NCI-H1105 treated with DMSO at 0.1 percent for 48 hours (cell line): ENCODE results near the gene EHMT1.
"Not testable (repeated sequence)": the region's sequence is repeated elsewhere in the genome, so short reads cannot be mapped to it uniquely, and the experiment has no call there.

Source experiments
- DNase-seq: peaks from one replicate; lab custom pipeline; 2025; lab: John Stamatoyannopoulos, UW

Gene EHMT1

DNA sequence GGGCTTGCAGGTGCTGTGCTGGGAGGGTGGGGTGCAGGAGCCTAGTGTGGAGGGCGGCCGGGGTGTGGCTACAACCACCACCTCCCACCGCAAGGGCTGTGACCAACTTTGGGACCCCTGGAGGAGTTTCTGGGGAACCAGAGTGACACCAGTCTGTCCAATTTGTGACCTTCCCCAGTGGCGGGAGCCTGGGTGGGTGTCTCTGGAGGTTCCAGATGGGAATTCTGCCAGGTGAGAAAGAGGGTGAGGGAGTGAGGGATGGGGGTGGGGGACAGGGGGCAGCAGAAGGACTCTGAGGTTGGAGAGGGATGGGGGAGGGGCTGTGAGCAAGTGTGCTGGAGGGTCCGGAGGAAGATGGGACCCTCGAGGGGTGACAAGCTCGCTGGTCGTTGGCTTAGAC, 254.6 kb downstream of the EHMT1 start:
- DNase-seq = no peak

DNA sequence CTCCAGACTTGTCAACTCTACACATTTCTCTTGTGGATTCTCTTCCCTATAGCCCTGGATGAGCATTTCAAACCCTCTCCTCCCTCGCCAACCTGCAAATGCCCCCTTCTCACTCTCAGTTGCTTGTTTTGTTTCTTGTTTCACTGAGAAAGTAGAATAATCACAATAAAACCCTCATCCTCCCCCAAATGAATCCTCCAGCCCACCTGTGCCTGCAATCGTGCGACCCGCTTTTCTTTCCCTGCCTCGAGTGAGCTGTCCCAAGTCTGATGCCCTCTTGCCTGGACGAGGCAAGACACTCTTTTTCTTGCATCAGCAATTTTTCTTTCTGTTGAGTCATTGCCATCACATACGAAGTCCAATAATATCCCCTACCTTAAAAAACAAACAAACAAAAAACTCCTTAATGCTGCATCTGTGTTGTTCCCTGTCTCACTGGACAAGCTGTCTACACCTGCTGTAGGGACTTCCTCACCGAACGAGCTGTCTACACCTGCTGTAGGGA, 255.1 kb downstream of the EHMT1 start:
- no peak for DNase-seq

DNA sequence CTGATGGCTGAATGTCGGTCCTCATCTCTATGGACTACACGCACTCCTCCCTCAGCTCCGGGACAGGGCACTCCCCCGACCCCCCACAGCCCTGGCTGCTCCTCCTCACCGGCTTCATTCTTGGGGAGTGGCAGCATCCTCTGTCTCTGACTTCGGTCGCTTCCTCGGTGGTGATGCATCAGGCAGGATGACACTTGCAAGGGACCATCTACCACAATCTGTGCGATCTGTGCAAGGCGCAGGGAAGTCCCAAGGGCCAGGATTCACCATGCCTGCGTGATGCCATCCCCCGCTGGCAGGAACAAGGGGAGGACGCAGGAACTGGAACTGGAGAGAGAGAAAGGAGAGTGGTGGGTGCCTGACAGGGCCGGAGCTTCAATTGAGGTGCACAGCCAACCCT, 256.5 kb downstream of the EHMT1 start:
- DNase-seq = no peak

DNA sequence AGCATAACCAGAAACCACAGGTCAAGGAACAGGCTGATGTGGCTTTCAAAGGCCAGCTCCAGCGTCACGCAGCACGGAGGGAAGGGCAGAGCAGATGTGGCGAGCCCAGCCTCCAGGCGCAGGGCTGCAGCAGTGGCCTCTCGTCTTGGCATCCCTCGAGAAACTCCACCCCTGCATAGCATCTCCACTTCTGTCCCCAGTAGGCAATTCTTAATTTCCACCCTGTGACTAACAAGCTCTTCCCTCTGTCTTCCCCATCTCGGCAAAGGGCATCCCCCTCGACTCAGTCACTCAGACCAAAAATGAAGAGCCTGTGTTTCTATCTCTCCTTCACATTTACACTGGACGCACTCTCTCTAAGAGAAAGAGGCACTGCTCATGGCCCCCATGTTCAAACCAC, 257.0 kb downstream of the EHMT1 start:
- no peak for DNase-seq

DNA sequence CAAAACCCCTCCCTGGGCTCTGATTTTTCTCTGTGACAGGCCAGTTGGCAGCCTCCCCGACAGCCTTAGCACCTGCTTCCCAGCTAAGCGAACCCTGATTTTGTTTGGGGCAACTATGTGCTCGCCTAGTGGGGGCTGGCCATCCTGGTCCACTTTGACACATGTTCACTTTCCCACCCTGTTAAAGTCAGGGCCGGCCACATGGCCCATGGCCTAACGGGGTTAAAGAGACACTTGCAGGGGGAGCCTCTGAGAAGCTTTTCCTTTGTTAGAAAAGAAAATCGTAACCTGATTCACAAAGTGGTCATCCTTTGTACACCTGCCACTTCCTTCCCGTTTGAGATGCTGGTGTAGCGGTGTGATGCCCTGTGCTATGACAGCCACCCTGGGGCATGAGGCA, 257.5 kb downstream of the EHMT1 start:
- DNase-seq = no peak

DNA sequence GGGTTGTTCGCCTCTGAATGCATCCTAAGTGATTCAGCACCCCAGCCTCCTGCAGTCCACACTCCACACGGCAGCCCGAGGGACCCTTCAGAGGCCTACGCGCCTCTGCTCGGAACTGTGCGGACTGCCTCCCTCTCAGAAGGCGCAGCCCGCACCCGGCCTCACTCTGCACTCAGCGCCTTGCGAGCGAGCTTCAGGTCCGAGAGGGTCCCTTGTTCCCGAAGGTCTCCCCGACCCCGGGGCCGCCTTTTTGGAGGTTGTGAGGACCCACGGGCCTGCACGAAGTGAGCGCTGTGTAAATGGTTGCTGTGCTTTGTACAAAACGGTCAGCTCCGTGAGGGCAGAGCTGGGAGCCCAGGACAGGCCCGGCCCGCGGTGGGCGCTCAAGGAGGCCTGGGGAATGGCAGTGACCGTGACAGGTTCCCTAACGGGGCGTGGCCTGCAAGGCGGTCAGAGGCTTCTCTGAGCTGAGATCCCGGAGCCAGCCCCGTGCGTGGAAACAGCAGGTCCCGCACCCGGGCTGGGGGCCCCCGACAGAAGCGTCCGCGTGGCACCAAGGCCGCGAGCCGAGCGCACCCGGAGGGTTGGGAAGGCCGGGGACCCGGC, 258.1 kb downstream of the EHMT1 start:
- no peak for DNase-seq

DNA sequence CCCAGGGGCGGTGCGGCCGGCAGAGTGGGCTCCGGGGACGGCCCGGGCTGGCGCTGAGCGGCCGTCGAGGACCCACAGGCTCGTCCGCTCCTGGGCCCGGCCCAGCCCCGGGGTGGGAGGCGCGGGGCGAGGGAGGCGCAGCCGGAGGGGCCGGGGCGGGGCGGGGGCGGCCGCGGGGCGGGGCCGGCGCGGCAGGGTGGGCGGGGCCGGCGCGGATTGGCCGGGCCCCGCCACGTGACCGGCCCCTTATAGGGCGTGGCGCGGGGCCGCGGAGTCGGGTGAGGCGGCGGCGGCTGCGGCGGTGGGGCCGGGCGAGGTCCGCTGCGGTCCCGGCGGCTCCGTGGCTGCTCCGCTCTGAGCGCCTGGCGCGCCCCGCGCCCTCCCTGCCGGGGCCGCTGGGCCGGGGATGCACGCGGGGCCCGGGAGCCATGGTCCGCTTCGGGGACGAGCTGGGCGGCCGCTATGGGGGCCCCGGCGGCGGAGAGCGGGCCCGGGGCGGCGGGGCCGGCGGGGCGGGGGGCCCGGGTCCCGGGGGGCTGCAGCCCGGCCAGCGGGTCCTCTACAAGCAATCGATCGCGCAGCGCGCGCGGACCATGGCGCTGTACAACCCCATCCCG, 258.8 kb downstream of the EHMT1 start, which contains the start of gene CACNA1B:
CACNA1B (plus strand) TSS at position 277 of the 617 bp plus-strand sequence; CDS start at position 429, 152 bp downstream.
- not testable (repeated sequence) for DNase-seq

DNA sequence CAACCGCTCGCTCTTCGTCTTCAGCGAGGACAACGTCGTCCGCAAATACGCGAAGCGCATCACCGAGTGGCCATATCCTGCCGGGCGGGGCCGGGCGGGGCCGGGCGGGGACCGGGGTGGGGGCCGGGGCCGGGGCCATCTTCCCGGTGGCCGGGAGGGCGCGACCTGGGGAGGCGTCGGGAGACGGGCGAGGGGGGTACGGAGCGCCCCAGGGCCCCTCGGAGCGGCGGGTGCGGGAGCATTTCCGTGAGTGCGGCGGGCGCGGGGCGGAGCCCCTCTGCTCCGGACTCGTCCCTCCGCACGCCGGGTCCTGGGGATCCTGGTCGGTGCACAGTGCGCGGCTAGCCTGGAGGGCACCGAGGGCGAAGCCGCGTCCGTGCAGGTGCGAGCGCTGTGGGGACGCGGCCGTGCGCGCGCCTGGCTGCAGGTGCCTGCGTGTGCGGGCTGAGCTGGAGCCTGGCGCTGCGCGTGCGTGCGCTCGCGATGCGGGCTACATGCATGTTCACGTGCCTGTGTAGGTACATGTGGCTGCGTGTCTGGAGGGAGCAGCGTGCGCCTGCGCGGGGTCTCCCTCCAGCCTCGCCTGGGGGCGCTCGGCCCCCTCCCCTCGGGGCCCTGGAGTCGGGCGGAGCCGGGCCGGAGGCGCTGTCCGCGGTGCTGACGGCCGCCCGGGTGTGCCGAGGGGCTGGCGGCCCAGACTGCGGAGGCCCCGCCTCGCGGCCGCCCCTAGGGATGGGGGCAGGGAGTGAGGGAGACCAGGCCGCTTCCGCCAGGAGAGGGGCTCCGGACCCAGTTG, 259.5 kb downstream of the EHMT1 start:
- DNase-seq = no peak

DNA sequence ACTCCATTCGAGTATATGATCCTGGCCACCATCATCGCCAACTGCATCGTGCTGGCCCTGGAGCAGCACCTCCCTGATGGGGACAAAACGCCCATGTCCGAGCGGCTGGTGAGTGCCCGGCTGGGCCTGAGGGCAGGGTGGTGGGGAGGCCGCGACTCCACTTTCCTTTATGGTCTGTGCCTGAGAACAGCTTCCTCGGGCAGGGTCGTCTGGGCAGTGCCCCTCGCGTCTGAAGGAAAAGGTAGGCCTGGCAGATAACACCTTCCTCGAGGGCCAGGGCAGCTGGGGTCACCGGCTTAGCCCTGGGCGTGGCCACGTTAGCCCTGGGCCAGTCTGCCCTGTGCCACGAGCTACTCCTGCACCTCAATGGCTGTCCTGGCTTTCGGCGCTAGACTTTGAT, 260.2 kb downstream of the EHMT1 start:
- DNase-seq = no peak

DNA sequence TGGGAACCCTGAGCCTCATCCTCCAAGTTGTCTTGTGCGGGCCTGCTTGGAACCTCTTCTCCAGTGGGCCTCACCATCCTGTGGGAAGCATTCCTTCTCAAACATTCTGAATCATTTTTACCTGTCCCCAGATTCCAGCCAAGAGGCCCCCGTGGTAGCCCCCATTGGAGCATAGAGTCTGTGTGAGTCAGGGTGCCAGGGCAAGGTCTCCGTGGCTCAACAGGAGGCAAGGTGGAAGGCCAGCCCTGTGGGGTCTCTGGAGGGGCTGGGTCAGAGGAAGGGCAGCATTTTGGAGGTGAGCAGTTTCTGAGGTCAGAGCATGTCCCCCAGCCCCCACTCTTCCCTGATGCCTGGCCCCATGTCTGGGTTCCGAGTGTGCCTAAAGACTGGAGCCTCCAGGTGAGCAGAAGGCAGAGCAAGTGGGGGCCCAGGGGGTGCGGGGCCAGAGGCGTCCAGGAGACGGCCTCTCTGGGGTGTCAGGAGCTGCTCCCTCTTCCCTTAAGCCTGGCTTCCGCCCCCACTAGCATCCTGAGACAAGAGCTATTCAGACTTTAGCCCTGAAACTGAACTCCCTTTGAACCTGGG, 260.9 kb downstream of the EHMT1 start:
- no peak for DNase-seq

DNA sequence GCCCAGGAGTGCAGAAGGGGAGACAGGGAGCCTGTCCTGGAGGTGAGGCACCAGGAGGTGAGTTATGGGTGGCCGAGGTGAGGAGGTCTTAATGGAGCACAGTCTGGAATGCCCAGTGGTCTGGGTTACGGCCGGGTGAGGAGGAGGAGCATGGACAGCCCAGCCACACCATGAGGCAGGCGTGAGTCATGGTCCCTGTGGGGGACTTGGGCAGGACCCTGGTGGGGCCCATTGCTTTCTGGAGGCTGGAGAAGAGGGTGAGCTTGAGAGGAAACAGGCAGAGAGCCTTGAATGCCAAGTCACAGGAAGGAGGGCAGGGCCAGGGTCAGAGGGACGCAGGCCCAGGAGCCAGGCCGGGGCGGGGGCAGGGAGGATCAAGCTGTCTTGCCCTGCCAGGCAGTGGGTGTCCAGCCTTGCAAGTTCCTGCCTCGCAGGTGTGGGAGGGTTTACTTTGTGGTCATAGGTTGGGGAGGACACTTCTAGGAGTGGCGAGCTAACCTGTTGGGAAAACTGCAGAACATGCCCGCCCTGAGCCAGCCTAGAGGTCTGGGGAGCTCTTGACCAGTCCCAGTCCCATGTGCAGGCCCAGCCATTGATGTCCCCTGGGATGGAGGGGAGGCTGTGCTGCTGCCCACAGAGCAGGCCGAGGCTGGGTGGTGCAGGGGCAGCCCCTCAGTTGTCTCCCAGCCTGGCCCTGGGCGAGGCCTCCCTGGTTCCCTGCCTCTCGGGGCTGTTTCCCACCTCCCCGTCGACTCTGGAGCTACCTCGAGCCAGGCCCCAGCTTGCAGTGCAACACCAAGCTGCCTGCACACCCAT, 261.6 kb downstream of the EHMT1 start:
- no peak for DNase-seq

DNA sequence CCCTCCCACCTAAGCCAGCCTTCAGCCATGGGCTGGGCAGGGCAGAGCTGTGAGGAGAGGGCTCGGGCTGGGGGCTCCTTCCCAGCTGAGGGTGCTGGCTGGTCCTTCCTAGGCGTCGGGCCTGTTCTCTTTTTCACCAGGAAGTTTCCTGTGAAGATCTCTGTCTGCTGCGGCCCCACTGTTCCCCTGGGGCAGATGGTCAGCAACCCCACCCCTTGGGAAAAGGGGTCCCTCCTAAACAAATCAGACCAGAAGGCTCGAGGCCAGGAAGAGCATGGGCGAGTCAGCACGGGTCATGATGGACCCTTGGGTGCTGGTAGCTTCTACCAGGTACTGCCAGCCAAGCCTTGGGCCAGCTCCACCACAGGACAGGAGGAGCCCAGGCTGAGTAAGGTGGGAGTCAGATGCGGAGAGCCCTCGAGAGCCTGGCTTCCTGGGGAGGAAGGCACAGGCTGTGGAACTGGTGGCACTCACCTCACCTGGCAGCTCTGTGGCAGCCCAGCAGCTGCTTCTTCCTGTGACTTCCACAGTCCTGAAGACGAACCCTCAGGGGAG, 262.2 kb downstream of the EHMT1 start:
- DNase-seq = no peak

DNA sequence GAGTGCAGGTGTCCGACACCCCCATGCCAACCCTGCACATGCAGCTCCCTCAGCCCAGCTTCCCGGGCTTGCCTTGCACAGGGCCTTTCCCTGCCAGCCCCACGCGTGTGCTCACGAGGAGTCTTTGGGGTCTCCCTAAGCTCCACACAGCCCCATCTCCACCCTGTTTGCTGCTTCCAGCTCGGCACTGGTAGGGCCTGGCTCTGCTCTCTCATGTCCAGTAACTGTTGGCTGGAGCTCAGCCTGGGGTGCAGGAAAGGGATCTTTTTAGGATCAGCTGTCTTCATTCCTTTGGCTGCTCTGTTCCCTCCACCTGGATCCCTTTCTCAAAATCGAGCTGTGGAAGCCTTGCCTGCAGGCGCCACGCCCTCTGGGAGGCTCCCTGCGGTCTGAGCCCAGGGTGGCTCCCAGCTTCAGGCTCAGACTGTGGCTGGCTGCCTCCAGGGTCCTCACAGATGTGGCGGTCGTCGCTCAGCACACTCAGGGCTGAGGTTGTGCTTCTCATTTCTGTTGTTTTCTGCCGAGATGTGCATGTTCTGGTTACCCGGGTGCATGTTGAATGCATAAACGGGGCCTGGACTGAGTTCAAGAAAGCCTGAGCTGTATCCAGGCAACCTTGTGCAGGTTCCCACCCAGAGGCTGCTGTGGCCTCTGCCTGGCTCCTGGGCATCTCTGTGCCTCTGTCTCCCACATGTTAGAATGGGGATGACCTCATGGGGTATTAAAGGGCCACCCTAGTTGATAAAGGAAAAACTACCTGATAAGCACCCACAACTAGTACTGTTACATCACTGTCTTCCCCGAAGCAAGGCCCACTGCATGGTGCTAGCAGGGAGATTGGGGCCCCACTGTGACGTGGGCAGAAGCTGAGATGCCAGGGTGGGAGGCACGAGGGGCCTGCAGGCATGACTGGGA, 263.0 kb downstream of the EHMT1 start:
- DNase-seq = no peak

DNA sequence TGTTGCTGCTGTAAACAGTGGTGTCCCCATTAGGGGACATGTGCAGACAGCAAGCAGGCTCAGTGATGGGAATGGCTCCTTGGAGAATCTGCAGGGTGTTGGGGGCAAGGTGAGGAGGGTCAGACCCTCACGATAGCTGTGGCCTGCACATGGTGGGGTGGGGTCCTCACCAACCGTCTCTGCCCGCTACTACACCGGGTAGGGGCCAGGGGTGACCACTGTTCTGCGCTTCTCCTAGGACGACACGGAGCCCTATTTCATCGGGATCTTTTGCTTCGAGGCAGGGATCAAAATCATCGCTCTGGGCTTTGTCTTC, 263.7 kb downstream of the EHMT1 start:
- DNase-seq = no peak

DNA sequence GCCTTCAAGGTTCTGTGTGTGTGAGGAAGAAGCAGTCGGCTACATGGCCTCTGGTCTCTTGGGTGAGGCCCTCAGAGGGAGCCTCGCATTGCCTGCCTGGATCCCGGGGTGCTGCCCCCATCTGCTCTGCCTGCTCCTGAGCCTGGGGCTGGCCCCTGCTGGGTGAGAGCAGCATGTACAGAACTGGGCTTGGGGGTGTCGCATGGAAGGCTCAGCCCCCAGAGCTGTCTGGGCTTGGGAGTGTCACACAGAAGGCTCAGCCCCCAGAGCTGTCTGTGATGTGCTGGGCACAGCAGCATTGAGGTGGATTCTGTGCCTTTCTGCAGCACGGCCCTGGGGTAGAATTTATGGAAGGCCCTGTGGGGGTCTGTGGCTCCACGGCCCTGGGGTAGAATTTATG, 265.2 kb downstream of the EHMT1 start:
- not testable (repeated sequence) for DNase-seq

DNA sequence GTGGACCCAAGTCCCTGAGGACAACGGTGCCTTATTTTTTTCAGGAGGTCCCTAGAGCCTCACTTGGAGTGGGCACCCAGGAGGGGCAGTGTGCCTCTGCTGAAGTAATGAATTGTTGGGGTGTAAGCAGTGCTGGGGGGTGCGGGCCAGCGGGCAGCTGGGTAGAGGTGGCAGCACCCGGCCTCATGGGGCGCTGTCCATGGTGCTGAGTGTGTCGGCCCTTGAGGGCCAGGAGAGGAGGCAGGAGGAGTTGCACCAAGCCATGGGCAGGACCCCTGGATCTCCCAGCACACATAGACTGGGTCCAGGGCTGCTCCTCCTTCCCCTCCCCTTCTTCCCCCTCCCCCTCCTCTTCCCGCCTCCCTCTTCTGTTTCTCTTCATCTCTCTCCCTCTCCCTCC, 265.7 kb downstream of the EHMT1 start:
- not testable (repeated sequence) for DNase-seq

DNA sequence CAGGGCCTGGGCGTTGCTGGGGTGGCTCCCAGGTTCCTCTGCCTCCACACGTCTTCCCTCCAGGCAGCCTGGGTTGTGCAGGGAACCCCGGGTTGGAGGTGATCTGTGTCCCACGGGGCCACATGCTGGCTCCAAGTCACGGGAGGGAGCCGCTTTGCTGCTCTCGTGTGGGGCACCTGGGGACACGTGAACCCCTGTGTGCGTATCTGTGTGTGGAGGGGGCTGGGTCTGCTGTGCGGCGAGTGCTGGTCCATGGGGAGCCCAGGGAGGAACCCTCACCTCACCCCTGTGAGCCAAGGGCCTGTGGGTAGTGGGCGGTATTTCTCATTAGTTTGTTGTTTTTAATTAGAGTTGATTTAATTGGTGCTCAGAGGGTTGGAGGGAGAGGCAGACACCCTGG, 266.3 kb downstream of the EHMT1 start:
- DNase-seq = not testable (repeated sequence)
